Hepatocyte (in vitro differentiated cells): Measurements from ENCODE around the gene ANO7.

ENCODE experiments used
- CTCF ChIP-seq: fragments of 200-600 bp; sonication (generic); IDR thresholded peaks from 2 replicates; pipeline ENCODE4 v1.5.1; 2016; ENCODE audit warnings: antibody characterized with exemption, mild to moderate bottlenecking; ENCODE audit not compliant: poor library complexity
- EZH2phosphoT487 ChIP-seq: fragments of 200-600 bp; sonication (generic); IDR thresholded peaks from one replicate; pipeline ENCODE4 v1.6.1; 2018; ENCODE audit warnings: antibody characterized with exemption, mild to moderate bottlenecking, low read depth, moderate library complexity; ENCODE audit not compliant: unreplicated experiment, severe bottlenecking

- TF ChIP-seq EZH2phosphoT487 (no peak), CTCF (no peak)
These were observed 15.5 kb downstream of the ANO7 start for GRCh38 chr2:241204010-241204384.
